Mesenchymal stem cell (in vitro differentiated cells and primary cell): Measurements from ENCODE around the gene INAFM1.
A peak's percentile ranks its signal among the peaks of the same experiment; 100 is the strongest.

ENCODE experiments used
- DNase-seq: peaks from one replicate; pipeline ENCODE4 v3.0.0-alpha.2; 2013
- H2AFZ ChIP-seq: one replicate; pipeline ENCODE4 v1.6.1; 2013; ENCODE audit warnings: low read depth, mild to moderate bottlenecking, control low read depth, inconsistent platforms, low read length, moderate library complexity
- H2AK5ac ChIP-seq: 2 replicates; pipeline ENCODE4 v1.6.1; 2013; ENCODE audit warnings: low read length, moderate library complexity, mild to moderate bottlenecking, inconsistent platforms; ENCODE audit not compliant: severe bottlenecking
- H2BK120ac ChIP-seq: one replicate; pipeline ENCODE4 v1.6.1; 2013; ENCODE audit warnings: low read depth, mild to moderate bottlenecking, inconsistent platforms, low read length, moderate library complexity
- H2BK12ac ChIP-seq, 2 experiments: one replicate each; pipeline ENCODE4 v1.6.1; 2013; ENCODE audit warnings: inconsistent platforms in 2 of 2, low read length in 2 of 2, mild to moderate bottlenecking in 2 of 2, moderate library complexity in 2 of 2, control low read depth in 1 of 2
- H2BK15ac ChIP-seq: one replicate; pipeline ENCODE4 v1.6.1; 2013; ENCODE audit warnings: mild to moderate bottlenecking, low read depth, inconsistent platforms; ENCODE audit not compliant: poor library complexity, severe bottlenecking
- H2BK5ac ChIP-seq: 2 replicates; pipeline ENCODE4 v1.6.1; 2013; ENCODE audit warnings: low read depth, mild to moderate bottlenecking, low read length, control low read depth, inconsistent platforms; ENCODE audit not compliant: poor library complexity, severe bottlenecking
- H3K14ac ChIP-seq, 2 experiments: one replicate each; pipeline ENCODE4 v1.6.1; 2013; ENCODE audit warnings: inconsistent platforms in 2 of 2, low read length in 2 of 2, control low read depth in 1 of 2, mild to moderate bottlenecking in 1 of 2, moderate library complexity in 1 of 2
- H3K18ac ChIP-seq, 2 experiments: one replicate each; pipeline ENCODE4 v1.6.1; 2013; ENCODE audit warnings: inconsistent platforms in 2 of 2, low read length in 2 of 2, control low read depth in 1 of 2, low read depth in 1 of 2, mild to moderate bottlenecking in 1 of 2
- H3K23ac ChIP-seq, 2 experiments: one replicate each; pipeline ENCODE4 v1.6.1; 2013; ENCODE audit warnings: inconsistent platforms in 2 of 2, low read length in 2 of 2, mild to moderate bottlenecking in 2 of 2, moderate library complexity in 2 of 2, control low read depth in 1 of 2
- H3K27ac ChIP-seq: 2 replicates; pipeline ENCODE4 v1.5.1; 2013; ENCODE audit warnings: mild to moderate bottlenecking, moderate library complexity, low read length, control low read depth, inconsistent platforms; ENCODE audit not compliant: poor library complexity, severe bottlenecking
- H3K27me3 ChIP-seq, 2 experiments: 2 replicates each; pipeline versions ENCODE4 v1.6.1 to v1.7.0; 2013; ENCODE audit warnings: low read length in 2 of 2, mild to moderate bottlenecking in 2 of 2, moderate library complexity in 2 of 2, control low read depth in 1 of 2, inconsistent platforms in 1 of 2; ENCODE audit not compliant: control insufficient read depth in 1 of 2, insufficient read depth in 1 of 2
- H3K36me3 ChIP-seq, 2 experiments: 2 replicates each; pipeline versions ENCODE4 v1.6.1 to v1.7.0; 2013; ENCODE audit warnings: low read length in 2 of 2, control low read depth in 1 of 2, inconsistent platforms in 1 of 2, low read depth in 1 of 2, mild to moderate bottlenecking in 1 of 2; ENCODE audit not compliant: insufficient read depth in 2 of 2, control insufficient read depth in 1 of 2
- H3K4ac ChIP-seq, 2 experiments: one replicate each; pipeline ENCODE4 v1.6.1; 2013; ENCODE audit warnings: inconsistent platforms in 2 of 2, low read length in 2 of 2, mild to moderate bottlenecking in 2 of 2, moderate library complexity in 2 of 2, control low read depth in 1 of 2, low read depth in 1 of 2
- H3K4me1 ChIP-seq: 2 replicates; pipeline ENCODE4 v1.6.1; 2013; ENCODE audit warnings: low read depth, low read length, control low read depth; ENCODE audit not compliant: control insufficient read depth, insufficient read depth
- H3K4me2 ChIP-seq: 2 replicates; pipeline ENCODE4 v1.6.1; 2013; ENCODE audit warnings: low read length, mild to moderate bottlenecking, inconsistent platforms; ENCODE audit not compliant: poor library complexity, severe bottlenecking
- H3K4me3 ChIP-seq, 2 experiments: 2 replicates each; pipeline versions ENCODE4 v1.5.1 to v1.7.0; 2013; ENCODE audit warnings: low read length in 2 of 2, mild to moderate bottlenecking in 2 of 2, control low read depth in 1 of 2, low read depth in 1 of 2; ENCODE audit not compliant: insufficient read depth in 1 of 2
- H3K79me1 ChIP-seq: replicated peaks from 2 replicates; pipeline ENCODE4 v1.6.1; 2013; ENCODE audit warnings: mild to moderate bottlenecking, control low read depth, low read length, inconsistent platforms; ENCODE audit not compliant: poor library complexity, severe bottlenecking
- H3K9ac ChIP-seq: 2 replicates; pipeline ENCODE4 v1.7.0; 2013; ENCODE audit warnings: mild to moderate bottlenecking, low read length, moderate library complexity
- H3K9me3 ChIP-seq: 2 replicates; pipeline ENCODE4 v1.7.0; 2013; ENCODE audit warnings: mild to moderate bottlenecking, low read length; ENCODE audit not compliant: control insufficient read depth
- H4K8ac ChIP-seq: one replicate; pipeline ENCODE4 v1.6.1; 2013; ENCODE audit warnings: inconsistent platforms, mild to moderate bottlenecking, low read length, moderate library complexity
- H4K91ac ChIP-seq: one replicate; pipeline ENCODE4 v1.6.1; 2013; ENCODE audit warnings: mild to moderate bottlenecking, low read length, inconsistent platforms
- WGBS: methylation state at CpG from one replicate; pipeline ENCODE4 v1.1.7; 2013; ENCODE audit warnings: mixed read lengths; 5-methylcytosine and 5-hydroxymethylcytosine counted together

The INAFM1 gene

GRCh38 chr19:47310323-47310722 lies 35.6 kb downstream of the INAFM1 start:
- Histone ChIP-seq H2BK12ac (no peak overlapping the region), H3K79me1 (no peaks in the 10 kb centered on the region), H3K4me3 (no peak overlapping the region), H2BK120ac (no peak overlapping the region), H3K18ac (no peak overlapping the region), H3K4me2 (no peak overlapping the region), H3K36me3 (no peaks in the 10 kb centered on the region), H3K27ac (no peak overlapping the region), H2BK5ac (no peak overlapping the region), H3K14ac (no peak overlapping the region), H2BK15ac (no peak overlapping the region), H2AK5ac (no peak overlapping the region), H4K91ac (no peak overlapping the region), H3K23ac (no peak overlapping the region), H2AFZ (no peak overlapping the region), H3K27me3 (peaks cover 6 to 16% of the 10 kb centered on the region in 2 experiments), H4K8ac (no peak overlapping the region), H3K4me1 (peaks cover 3% of the 10 kb centered on the region), H3K9ac (no peak overlapping the region), H3K4ac (no peak overlapping the region), H3K9me3 (no peaks in the 10 kb centered on the region)
- 78% methylated on average over 1 of the region's 2 CpGs for WGBS
- DNase-seq, result no peak

GRCh38 chr19:47310819-47311218 lies 36.1 kb downstream of the INAFM1 start:
- Histone ChIP-seq H3K36me3 (no peaks in the 10 kb centered on the region), H3K4me3 (no peak overlapping the region), H3K27ac (no peak overlapping the region), H3K79me1 (no peaks in the 10 kb centered on the region), H2BK120ac (no peak overlapping the region), H3K14ac (peak overlapping the region in 1 of 2 experiments; percentile 71), H4K91ac (no peak overlapping the region), H3K27me3 (peaks cover 6 to 16% of the 10 kb centered on the region in 2 experiments), H3K18ac (no peak overlapping the region), H2AFZ (no peak overlapping the region), H4K8ac (no peak overlapping the region), H2BK12ac (no peak overlapping the region), H3K4ac (no peak overlapping the region), H3K9ac (no peak overlapping the region), H2BK5ac (no peak overlapping the region), H2AK5ac (no peak overlapping the region), H3K4me2 (no peak overlapping the region), H3K23ac (no peak overlapping the region), H3K9me3 (no peaks in the 10 kb centered on the region), H2BK15ac (no peak overlapping the region), H3K4me1 (peaks cover 5% of the 10 kb centered on the region)
- WGBS, result 79% methylated on average over 5 of the region's 5 CpGs
- DNase-seq, result no peak

GRCh38 chr19:47312366-47313006 lies 37.8 kb downstream of the INAFM1 start:
- Histone ChIP-seq H3K27ac (no peak overlapping the region), H3K4me3 (no peak overlapping the region), H3K4me1 (peaks cover 5% of the 10 kb centered on the region), H3K14ac (no peak overlapping the region), H3K4ac (no peak overlapping the region), H3K9me3 (no peaks in the 10 kb centered on the region), H2BK15ac (no peak overlapping the region), H3K79me1 (no peaks in the 10 kb centered on the region), H4K91ac (no peak overlapping the region), H2BK5ac (no peak overlapping the region), H3K23ac (no peak overlapping the region), H3K36me3 (no peaks in the 10 kb centered on the region), H3K4me2 (no peak overlapping the region), H2BK120ac (no peak overlapping the region), H2AFZ (no peak overlapping the region), H4K8ac (no peak overlapping the region), H3K27me3 (peaks cover 6 to 16% of the 10 kb centered on the region in 2 experiments), H2AK5ac (no peak overlapping the region), H3K18ac (no peak overlapping the region), H3K9ac (no peak overlapping the region), H2BK12ac (no peak overlapping the region)
- DNase-seq, result no peak
- WGBS, result 80% methylated on average over 3 of the region's 5 CpGs

- Histone ChIP-seq H3K4me3 (no peak overlapping the region), H2BK12ac (no peak overlapping the region), H3K4me1 (peaks cover 5% of the 10 kb centered on the region), H4K91ac (no peak overlapping the region), H2AK5ac (no peak overlapping the region), H3K27ac (no peak overlapping the region), H3K4me2 (no peak overlapping the region), H3K18ac (no peak overlapping the region), H2AFZ (no peak overlapping the region), H2BK15ac (no peak overlapping the region), H3K9me3 (no peaks in the 10 kb centered on the region), H3K14ac (no peak overlapping the region), H2BK120ac (no peak overlapping the region), H3K23ac (no peak overlapping the region), H3K4ac (no peak overlapping the region), H3K36me3 (no peaks in the 10 kb centered on the region), H2BK5ac (no peak overlapping the region), H3K79me1 (no peaks in the 10 kb centered on the region), H3K27me3 (peaks cover 6 to 16% of the 10 kb centered on the region in 2 experiments), H4K8ac (no peak overlapping the region), H3K9ac (no peak overlapping the region)
- DNase-seq, result no peak
- WGBS, result 86% methylated on average over 7 of the region's 10 CpGs
These were observed 39.1 kb downstream of the INAFM1 start for GRCh38 chr19:47313754-47314295.
